Stimulated activated CD8-positive, alpha-beta memory T cell treated with anti-CD3 and anti-CD28 coated beads, Interleukin-4, amount 100 ng/mL, for 4 hours (primary cell): ENCODE results near the gene CHMP4B.

Experiments used
- DNase-seq, 2 donors: peaks; one replicate each; pipeline ENCODE4 v3.0.0-alpha.2; 2020; ENCODE audit warnings: low read depth in 2 of 2, low spot score in 1 of 2

CHMP4B gene

GRCh38 chr20:33890557-33890956 is 79.4 kb downstream of the CHMP4B start:
- DNase-seq = no peak

DNA sequence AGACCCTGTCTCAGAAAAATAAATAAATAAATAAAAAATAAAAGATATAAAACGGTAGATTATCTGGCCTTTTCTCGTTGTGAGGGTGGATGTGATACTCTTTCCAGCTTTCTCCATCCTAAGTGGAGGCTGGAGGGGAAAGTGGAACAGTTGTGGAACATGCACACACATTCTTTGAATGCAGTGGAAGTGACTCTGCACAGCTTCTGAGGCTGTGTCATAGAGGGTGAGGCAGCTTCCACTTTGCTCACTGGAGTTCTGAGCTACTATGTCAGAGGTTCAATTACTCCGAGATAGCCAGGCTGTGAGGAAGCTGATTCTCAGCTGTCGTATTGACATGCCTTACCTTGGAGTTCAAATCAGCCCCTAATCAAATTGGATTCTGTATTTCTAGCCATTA is 82.2 kb downstream of the CHMP4B start:
- DNase-seq = no peak

- DNase-seq = no peak
These were observed 83.7 kb downstream of the CHMP4B start for GRCh38 chr20:33894798-33895197.

DNA sequence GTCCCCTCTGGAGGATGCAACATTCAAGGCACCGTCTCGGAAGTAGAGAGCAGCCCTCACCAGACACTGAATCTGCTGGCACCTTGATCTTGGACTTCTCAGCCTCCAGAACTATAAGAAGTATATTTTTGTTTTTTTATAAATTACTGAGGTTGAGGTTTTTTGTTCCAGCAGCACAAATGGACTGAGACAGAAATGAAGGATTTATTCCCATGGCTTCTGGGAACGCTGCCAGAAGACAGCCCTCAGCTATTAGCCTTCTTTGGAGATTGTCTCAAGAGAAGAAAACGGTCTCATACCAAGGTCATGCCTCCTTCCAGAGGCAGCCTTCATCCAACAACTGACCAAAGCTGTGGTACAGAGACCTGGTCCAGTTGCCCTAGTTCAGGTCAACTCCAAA is 85.4 kb downstream of the CHMP4B start:
- DNase-seq = no peak

- DNase-seq = no peak
These were observed 86.3 kb downstream of the CHMP4B start for GRCh38 chr20:33897313-33897912.

- DNase-seq = no peak
These were observed 88.0 kb downstream of the CHMP4B start for GRCh38 chr20:33899106-33899505.

GRCh38 chr20:33900521-33901131 is 89.5 kb downstream of the CHMP4B start:
- DNase-seq = no peak

DNA sequence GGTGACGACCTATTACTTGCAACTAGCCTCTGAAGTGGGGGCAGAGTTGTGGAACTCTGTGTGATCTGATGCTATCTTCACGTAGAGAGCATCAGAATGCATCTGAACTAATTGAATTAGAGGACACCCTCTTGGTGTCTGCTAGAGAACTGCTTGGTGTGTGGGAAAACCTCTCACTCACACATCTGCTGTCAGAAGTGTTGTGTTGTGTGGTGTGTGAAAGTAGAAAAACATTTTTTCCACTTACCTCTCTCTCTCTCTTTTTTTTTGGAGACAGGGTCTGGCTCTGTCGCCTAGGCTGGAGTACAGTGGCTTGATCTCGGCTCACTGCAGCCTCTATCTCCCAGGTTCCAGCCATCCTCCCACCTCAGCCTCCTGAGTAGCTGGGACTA is 90.0 kb downstream of the CHMP4B start:
- no peak for DNase-seq

DNA sequence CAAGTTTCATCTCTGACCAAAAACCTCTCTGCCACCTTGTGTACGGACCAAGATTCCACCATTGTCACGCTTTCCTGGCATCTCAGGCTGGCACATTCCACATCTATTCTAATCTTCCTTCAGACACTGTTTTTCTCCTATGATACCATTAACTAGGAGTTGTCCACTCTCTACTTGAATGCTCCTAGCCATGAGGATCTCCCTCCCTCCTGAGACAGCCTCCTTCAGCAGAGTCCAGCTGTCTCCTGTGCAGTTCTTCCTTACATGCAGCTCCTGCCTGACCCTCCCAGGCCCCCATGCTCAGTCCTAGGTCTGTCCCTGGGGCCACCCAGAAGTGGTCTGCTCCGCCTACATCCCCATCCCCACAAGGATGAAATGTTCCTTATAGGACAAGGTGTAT is 90.9 kb downstream of the CHMP4B start:
- no peak for DNase-seq
